HuH-7.5 (cell line): ENCODE measurements around the gene LEKR1.
"Not testable (repeated sequence)": the region's sequence is repeated elsewhere in the genome, so short reads cannot be mapped to it uniquely, and the experiment has no call there.

Experiments
- DNase-seq: peaks from one replicate; pipeline ENCODE4 v3.0.0; 2011; ENCODE audit warnings: low spot score

LEKR1 gene

GRCh38 chr3:156838035-156838434 lies 11.9 kb downstream of the LEKR1 start:
- no peak for DNase-seq

- DNase-seq: no peak
These were observed 14.9 kb downstream of the LEKR1 start for GRCh38 chr3:156840826-156841689.

- DNase-seq: no peak
These were observed 17.1 kb downstream of the LEKR1 start for GRCh38 chr3:156843071-156843808.

GRCh38 chr3:156847752-156848448 lies 21.7 kb downstream of the LEKR1 start:
- DNase-seq: no peak

- DNase-seq: no peak
These were observed 33.4 kb downstream of the LEKR1 start for GRCh38 chr3:156859578-156859977.

GRCh38 chr3:156860873-156861272 lies 34.7 kb downstream of the LEKR1 start:
- DNase-seq: no peak

GRCh38 chr3:156862338-156862737 lies 36.2 kb downstream of the LEKR1 start:
- DNase-seq: no peak

- DNase-seq: no peak
These were observed 39.6 kb downstream of the LEKR1 start for GRCh38 chr3:156865732-156866131.

GRCh38 chr3:156867174-156867573 lies 41.0 kb downstream of the LEKR1 start:
- no peak for DNase-seq

GRCh38 chr3:156867920-156868319 lies 41.8 kb downstream of the LEKR1 start:
- DNase-seq: no peak

- no peak for DNase-seq
These were observed 47.8 kb downstream of the LEKR1 start for GRCh38 chr3:156873906-156874305.

- DNase-seq: not testable (repeated sequence)
These were observed 53.3 kb downstream of the LEKR1 start for GRCh38 chr3:156879491-156879890.

GRCh38 chr3:156885761-156886160 lies 59.6 kb downstream of the LEKR1 start:
- DNase-seq: no peak

GRCh38 chr3:156888176-156888575 lies 62.0 kb downstream of the LEKR1 start:
- no peak for DNase-seq

- no peak for DNase-seq
These were observed 62.4 kb downstream of the LEKR1 start for GRCh38 chr3:156888576-156888975.

GRCh38 chr3:156892701-156893100 lies 66.5 kb downstream of the LEKR1 start:
- DNase-seq: no peak

GRCh38 chr3:156895374-156895773 lies 69.2 kb downstream of the LEKR1 start:
- DNase-seq: not testable (repeated sequence)

GRCh38 chr3:156897851-156898250 lies 71.7 kb downstream of the LEKR1 start:
- not testable (repeated sequence) for DNase-seq

GRCh38 chr3:156898296-156898880 lies 72.2 kb downstream of the LEKR1 start:
- DNase-seq: no peak

GRCh38 chr3:156899951-156900350 lies 73.8 kb downstream of the LEKR1 start:
- no peak for DNase-seq

- no peak for DNase-seq
These were observed 76.8 kb downstream of the LEKR1 start for GRCh38 chr3:156902916-156903315.

GRCh38 chr3:156906275-156906674 lies 80.1 kb downstream of the LEKR1 start:
- no peak for DNase-seq
